Suprapubic skin (tissue), 4 donors: ENCODE measurements around the gene MPZL3.

Experiments used
- CTCF ChIP-seq, 2 donors: fragments of 200-600 bp in 1 of 2; fragments of 450-650 bp in 1 of 2; sonication (generic) in 1 of 2; IDR thresholded peaks; one replicate each; pipeline ENCODE4 v1.5.1; 2016 to 2019; ENCODE audit warnings: antibody characterized with exemption in 2 of 2, mild to moderate bottlenecking in 1 of 2, moderate library complexity in 1 of 2
- POLR2A ChIP-seq, 2 donors: fragments of 450-650 bp; IDR thresholded peaks; one replicate each; pipeline ENCODE4 v1.6.1; 2017; ENCODE audit warnings: antibody characterized with exemption in 2 of 2, mild to moderate bottlenecking in 2 of 2, moderate library complexity in 2 of 2
- POLR2AphosphoS5 ChIP-seq, 3 donors: sonication (generic); formaldehyde crosslinking; IDR thresholded peaks; one replicate each; pipeline ENCODE4 v1.6.1; 2017; ENCODE audit warnings: antibody characterized with exemption in 3 of 3

GRCh38 chr11:118227865-118228785 is 24.0 kb downstream of the MPZL3 start:
- TF ChIP-seq POLR2AphosphoS5 (IDR thresholded peaks at IDR 0.05) (no peak), POLR2A (IDR thresholded peaks at IDR 0.05) (no peak), CTCF (IDR thresholded peaks at IDR 0.05) (no peak)
